AG08395 (cell line): ENCODE measurements around the gene LZTR1.
"Not testable (repeated sequence)": the region's sequence is repeated elsewhere in the genome, so short reads cannot be mapped to it uniquely, and the experiment has no call there.

ENCODE experiments used
- DNase-seq: peaks from one replicate; pipeline ENCODE4 v3.0.0; 2012; ENCODE audit warnings: mixed read lengths, low spot score

LZTR1 gene

GRCh38 chr22:21033895-21034294 lies 51.8 kb downstream of the LZTR1 start:
- DNase-seq = no peak

- DNase-seq = no peak
These were observed 52.9 kb downstream of the LZTR1 start for GRCh38 chr22:21034989-21035388.

GRCh38 chr22:21038405-21038804 lies 56.3 kb downstream of the LZTR1 start:
- DNase-seq = no peak

- not testable (repeated sequence) for DNase-seq
These were observed 57.1 kb downstream of the LZTR1 start for GRCh38 chr22:21039158-21039557.

GRCh38 chr22:21041937-21042336 lies 59.8 kb downstream of the LZTR1 start:
- no peak for DNase-seq

GRCh38 chr22:21042978-21043859 lies 61.1 kb downstream of the LZTR1 start:
- no peak for DNase-seq

GRCh38 chr22:21043860-21044535 lies 61.9 kb downstream of the LZTR1 start:
- DNase-seq = no peak

GRCh38 chr22:21044931-21045584 lies 63.0 kb downstream of the LZTR1 start:
- DNase-seq = peak; percentile 54

- DNase-seq = peak; percentile 98
These were observed 63.6 kb downstream of the LZTR1 start, which contains the start of gene LRRC74B for GRCh38 chr22:21045585-21046294. TSS of gene LRRC74B (plus strand) at chr22:21045946. CDS start at chr22:21045987, 41 bp downstream.

- DNase-seq = no peak
These were observed 65.1 kb downstream of the LZTR1 start for GRCh38 chr22:21047035-21047661.

- no peak for DNase-seq
These were observed 65.6 kb downstream of the LZTR1 start for GRCh38 chr22:21047730-21048129.

- DNase-seq = not testable (repeated sequence)
These were observed 66.4 kb downstream of the LZTR1 start for GRCh38 chr22:21048448-21048847.
